Vagina (tissue), 2 donors: ENCODE data around the gene ANO10. TPM values are rescaled to one million over a fixed set of nuclear protein-coding genes. Genes with fewer than 3 reads are reported as not detected.

Source experiments
- DNase-seq, 2 donors: peaks; one replicate each; pipeline ENCODE4 v3.0.0-alpha.2; 2017; ENCODE audit errors: extremely low spot score in 2 of 2
- H3K27ac ChIP-seq: fragments of 200-600 bp; sonication (generic); one replicate; pipeline ENCODE4 v1.5.1; 2019
- H3K27me3 ChIP-seq: fragments of 200-600 bp; sonication (generic); one replicate; pipeline ENCODE4 v1.5.1; 2019
- H3K36me3 ChIP-seq, 2 donors: fragments of 200-600 bp; sonication (generic); one replicate each; pipeline ENCODE4 v1.5.1; 2017 to 2019
- H3K4me1 ChIP-seq: fragments of 200-600 bp; sonication (generic); one replicate; pipeline ENCODE4 v1.5.1; 2019
- H3K4me3 ChIP-seq, 2 donors: fragments of 200-600 bp; sonication (generic); 1 replicate in 1 of 2; 2 replicates in 1 of 2; pipeline ENCODE4 v1.5.1; 2016 to 2019
- H3K9me3 ChIP-seq: fragments of 200-600 bp; sonication (generic); one replicate; pipeline ENCODE4 v1.5.1; 2019
- CTCF ChIP-seq, 3 experiments: fragments of 450-650 bp in 2 of 3; fragments of 200-600 bp in 1 of 3; sonication (generic) in 1 of 3; IDR thresholded peaks; one replicate each; pipeline ENCODE4 v1.5.1; 2017 to 2019; ENCODE audit warnings: antibody characterized with exemption in 3 of 3, mild to moderate bottlenecking in 2 of 3, moderate library complexity in 2 of 3
- POLR2A ChIP-seq, 2 donors: fragments of 450-650 bp; IDR thresholded peaks; one replicate each; pipeline ENCODE4 v1.6.1; 2017; ENCODE audit warnings: antibody characterized with exemption in 2 of 2, mild to moderate bottlenecking in 2 of 2, moderate library complexity in 2 of 2
- POLR2AphosphoS5 ChIP-seq, 2 donors: sonication (generic); formaldehyde crosslinking; IDR thresholded peaks; one replicate each; pipeline ENCODE4 v1.9.0; 2017; ENCODE audit warnings: antibody characterized with exemption in 2 of 2, mild to moderate bottlenecking in 2 of 2, low read depth in 1 of 2; ENCODE audit not compliant: insufficient read depth in 1 of 2
- intact Hi-C: fragments of 100-400 bp; cut with DNase I; formaldehyde crosslinking; loops from one replicate; pipeline ENCODE4 v1.15.1; 2023
- total RNA-seq: library from RNA; depleted of rRNA; stranded (reverse); fragments of >200 nt; gene quantifications from one replicate; pipeline ENCODE4 v1.2.3, GENCODE V29; 2016

ANO10 gene
- total RNA-seq, 1 donor from 2014 or later = 29.0 TPM

- no peak for DNase-seq
- intact Hi-C loops = no loop called here
- H3K4me3 ChIP-seq = no peak overlapping the region
- TF ChIP-seq POLR2AphosphoS5 (IDR thresholded peaks at IDR 0.05; ENCODE audit: insufficient read depth in 1 of 2, low read depth in 1 of 2) = no peak
- TF ChIP-seq POLR2A (IDR thresholded peaks at IDR 0.05) = no peak
- no peak for TF ChIP-seq CTCF (IDR thresholded peaks at IDR 0.05)
- no peak overlapping the region for H3K27ac ChIP-seq
- H3K27me3 ChIP-seq = no peaks in the 10 kb centered on the region
- no peaks in the 10 kb centered on the region for H3K36me3 ChIP-seq
- H3K9me3 ChIP-seq = no peaks in the 10 kb centered on the region
- H3K4me1 ChIP-seq = no peaks in the 10 kb centered on the region
Measured at GRCh38 chr3:43650345-43650744, 28.5 kb upstream of the ANO10 start.

- no peak for DNase-seq
- Histone ChIP-seq H3K4me3 (no peak overlapping the region), H3K4me1 (no peaks in the 10 kb centered on the region), H3K36me3 (no peaks in the 10 kb centered on the region), H3K9me3 (no peaks in the 10 kb centered on the region), H3K27me3 (no peaks in the 10 kb centered on the region), H3K27ac (no peak overlapping the region)
- no peak for TF ChIP-seq POLR2A (IDR thresholded peaks at IDR 0.05)
- intact Hi-C loops = no loop called here
Measured at GRCh38 chr3:43649365-43649968, 27.7 kb upstream of the ANO10 start.

GRCh38 chr3:43648957-43649356, 27.1 kb upstream of the ANO10 start:
- no peak overlapping the region for H3K27ac ChIP-seq
- H3K27me3 ChIP-seq = no peaks in the 10 kb centered on the region
- no peak for TF ChIP-seq POLR2AphosphoS5 (IDR thresholded peaks at IDR 0.05; ENCODE audit: insufficient read depth in 1 of 2, low read depth in 1 of 2)
- intact Hi-C loops = no loop called here
- H3K4me3 ChIP-seq = no peak overlapping the region
- no peaks in the 10 kb centered on the region for H3K9me3 ChIP-seq
- no peak for DNase-seq
- no peaks in the 10 kb centered on the region for H3K4me1 ChIP-seq
- no peaks in the 10 kb centered on the region for H3K36me3 ChIP-seq

- no peak overlapping the region for H3K4me3 ChIP-seq
- H3K4me1 ChIP-seq = no peaks in the 10 kb centered on the region
- H3K9me3 ChIP-seq = no peaks in the 10 kb centered on the region
- no peak for DNase-seq
- intact Hi-C loops = no loop called here
- H3K27me3 ChIP-seq = no peaks in the 10 kb centered on the region
- H3K36me3 ChIP-seq = no peaks in the 10 kb centered on the region
- H3K27ac ChIP-seq = no peak overlapping the region
- TF ChIP-seq POLR2A (IDR thresholded peaks at IDR 0.05) (no peak), POLR2AphosphoS5 (IDR thresholded peaks at IDR 0.05; ENCODE audit: insufficient read depth in 1 of 2, low read depth in 1 of 2) (no peak), CTCF (IDR thresholded peaks at IDR 0.05) (no peak)
Measured at GRCh38 chr3:43647331-43648166, 25.7 kb upstream of the ANO10 start.

GRCh38 chr3:43644443-43644842, 22.6 kb upstream of the ANO10 start:
- Histone ChIP-seq H3K9me3 (no peaks in the 10 kb centered on the region), H3K4me1 (no peaks in the 10 kb centered on the region), H3K36me3 (no peaks in the 10 kb centered on the region), H3K27ac (no peak overlapping the region), H3K4me3 (no peak overlapping the region), H3K27me3 (no peaks in the 10 kb centered on the region)
- TF ChIP-seq CTCF (IDR thresholded peaks at IDR 0.05) (no peak), POLR2AphosphoS5 (IDR thresholded peaks at IDR 0.05; ENCODE audit: insufficient read depth in 1 of 2, low read depth in 1 of 2) (no peak), POLR2A (IDR thresholded peaks at IDR 0.05) (no peak)
- DNase-seq = no peak
- intact Hi-C loops = no loop called here
